GM18505 (cell line): ENCODE results near the gene KCNK15.

ENCODE experiments used
- ATAC-seq: cut with Tn5 transposase; IDR thresholded peaks from one replicate; pipeline ENCODE4 v1.9.1; 2021; ENCODE audit not compliant: unreplicated experiment
- POLR2A ChIP-seq: IDR thresholded peaks from 4 replicates; pipeline ENCODE4 v1.6.1; 2011; ENCODE audit warnings: borderline replicate concordance; ENCODE audit not compliant: insufficient read depth, insufficient read length; ENCODE audit errors: extremely low read depth

KCNK15 gene

DNA sequence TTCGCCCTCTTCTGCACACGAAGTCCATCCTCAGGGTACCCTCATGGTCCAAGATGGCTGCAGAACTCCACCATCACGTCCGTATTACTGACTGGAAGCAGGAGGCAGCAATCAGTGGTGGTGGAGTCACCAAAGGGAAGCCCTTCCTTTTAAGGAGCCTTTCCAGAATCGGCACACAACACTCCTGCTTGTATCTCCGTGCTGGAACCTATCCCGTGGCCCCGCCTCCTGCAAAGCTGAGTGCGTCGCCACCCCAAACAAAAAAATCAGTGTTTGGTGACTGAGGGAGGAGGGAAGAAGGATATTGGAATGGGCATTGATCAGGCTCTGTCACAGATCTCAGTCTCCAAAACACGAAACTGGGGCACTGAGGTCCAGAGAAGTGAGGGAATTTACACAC lies 36.3 kb upstream of the KCNK15 start:
- no peak for TF ChIP-seq POLR2A
- ATAC-seq = no peak

DNA sequence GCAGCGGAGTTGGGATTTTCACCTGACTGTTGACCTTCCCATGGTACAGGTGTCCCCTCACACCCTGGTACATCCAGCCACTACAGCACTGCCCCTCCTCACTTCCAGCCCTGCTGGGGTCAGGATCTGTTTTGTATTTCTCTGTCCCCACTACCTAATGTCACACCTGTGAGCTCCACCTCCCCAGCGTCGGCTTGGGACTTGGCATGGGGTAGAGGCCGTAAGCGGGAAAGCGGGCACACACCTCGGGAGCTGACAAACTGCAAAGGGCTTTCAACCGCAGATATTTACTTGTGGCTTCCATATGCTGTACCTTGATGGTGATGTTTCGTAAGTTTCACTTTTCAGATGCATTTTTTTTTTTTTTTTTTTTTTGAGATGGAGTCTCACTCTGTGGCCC lies 35.9 kb upstream of the KCNK15 start:
- no peak for ATAC-seq
- TF ChIP-seq POLR2A = no peak

DNA sequence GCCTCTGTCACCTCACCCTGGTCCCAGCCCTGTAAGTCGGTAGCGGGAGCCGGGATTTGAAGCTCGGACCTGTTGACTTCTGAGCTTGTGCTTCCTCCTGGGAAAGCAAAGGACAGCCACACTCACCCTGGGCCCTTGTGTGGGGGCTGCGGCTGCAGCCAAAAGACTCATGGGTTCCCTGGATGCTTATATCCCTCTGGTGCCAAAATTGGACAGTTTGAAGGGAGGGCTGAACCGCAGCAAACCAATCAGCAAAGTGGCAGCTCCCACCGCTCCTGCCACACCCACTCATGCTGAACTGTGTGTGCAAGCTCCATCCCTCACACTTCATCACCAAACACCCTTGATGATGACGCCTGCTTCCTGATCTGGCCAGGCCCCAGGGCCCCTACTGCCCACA lies 34.4 kb upstream of the KCNK15 start:
- no peak for ATAC-seq
- TF ChIP-seq POLR2A = no peak

DNA sequence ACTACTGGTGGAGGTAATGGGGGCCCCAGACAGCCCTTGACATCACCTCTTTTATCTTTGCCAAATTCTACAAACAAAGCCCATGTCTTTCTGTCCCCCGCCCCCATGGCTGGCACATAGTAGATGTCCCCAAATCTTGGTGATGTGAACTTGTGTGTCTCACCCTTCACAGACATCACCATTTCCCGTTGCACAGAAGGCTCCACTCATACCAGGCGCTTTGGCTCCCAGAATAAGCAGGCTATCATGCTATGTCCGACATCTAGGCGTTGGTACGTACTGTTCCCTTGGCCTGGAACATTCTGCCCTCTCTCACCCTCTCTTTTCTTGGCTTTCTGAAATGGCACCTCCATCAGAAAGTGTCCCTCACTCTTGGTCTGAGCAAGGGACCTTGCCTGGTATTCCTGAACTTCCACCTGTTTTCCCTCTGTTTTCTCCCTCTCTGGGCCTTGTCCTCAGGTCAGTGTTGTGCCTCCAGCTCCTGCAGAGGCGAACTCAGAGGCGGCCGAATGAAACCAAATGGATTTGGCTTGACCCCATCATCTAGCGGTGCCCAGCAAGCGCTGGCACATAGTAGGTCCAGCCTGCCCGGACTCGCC lies 31.5 kb upstream of the KCNK15 start:
- no peak for ATAC-seq
- no peak for TF ChIP-seq POLR2A

DNA sequence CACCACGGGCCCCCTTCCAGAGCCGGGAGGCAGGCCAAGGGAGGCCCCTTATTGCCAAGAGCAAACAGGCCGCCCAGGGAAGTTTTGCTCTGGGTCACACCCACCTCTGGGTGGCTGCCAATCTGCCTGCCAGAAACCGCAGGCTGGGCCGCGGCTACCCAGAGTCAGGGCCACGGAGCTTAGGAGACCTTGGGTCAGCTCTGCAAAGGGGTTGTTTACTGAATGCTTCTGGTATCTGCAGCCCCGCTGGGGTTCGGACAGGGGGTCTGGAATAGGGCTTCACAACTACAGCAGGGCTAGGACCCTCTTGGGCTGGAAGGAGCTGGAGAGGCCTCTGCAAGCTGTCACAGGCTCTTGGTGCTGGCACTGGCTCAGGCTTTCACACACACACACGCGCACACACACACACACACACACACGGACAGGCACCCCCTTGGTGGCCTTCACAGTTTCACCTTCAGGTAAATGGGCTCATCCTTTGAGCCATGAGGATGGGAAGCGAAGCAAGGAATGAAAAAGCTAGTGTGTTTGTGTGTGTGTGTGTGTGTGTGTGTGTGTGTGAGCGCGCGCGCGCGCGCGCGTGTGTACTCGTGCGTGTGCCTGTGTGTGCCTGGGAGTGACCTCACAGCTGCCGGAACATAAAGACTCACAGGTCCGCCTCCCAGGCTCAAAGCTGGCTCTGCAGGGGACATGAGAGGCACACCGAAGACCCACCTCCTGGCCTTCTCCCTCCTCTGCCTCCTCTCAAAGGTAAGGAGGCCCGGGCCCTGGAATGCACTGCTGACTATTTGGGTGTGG lies 30.8 kb upstream of the KCNK15 start, which contains the start of gene CCN5:
TSS of gene CCN5 (plus strand) at position 669 of the 798 bp plus-strand sequence. CDS start at position 691, 22 bp downstream.
- no peak for TF ChIP-seq POLR2A
- no peak for ATAC-seq

DNA sequence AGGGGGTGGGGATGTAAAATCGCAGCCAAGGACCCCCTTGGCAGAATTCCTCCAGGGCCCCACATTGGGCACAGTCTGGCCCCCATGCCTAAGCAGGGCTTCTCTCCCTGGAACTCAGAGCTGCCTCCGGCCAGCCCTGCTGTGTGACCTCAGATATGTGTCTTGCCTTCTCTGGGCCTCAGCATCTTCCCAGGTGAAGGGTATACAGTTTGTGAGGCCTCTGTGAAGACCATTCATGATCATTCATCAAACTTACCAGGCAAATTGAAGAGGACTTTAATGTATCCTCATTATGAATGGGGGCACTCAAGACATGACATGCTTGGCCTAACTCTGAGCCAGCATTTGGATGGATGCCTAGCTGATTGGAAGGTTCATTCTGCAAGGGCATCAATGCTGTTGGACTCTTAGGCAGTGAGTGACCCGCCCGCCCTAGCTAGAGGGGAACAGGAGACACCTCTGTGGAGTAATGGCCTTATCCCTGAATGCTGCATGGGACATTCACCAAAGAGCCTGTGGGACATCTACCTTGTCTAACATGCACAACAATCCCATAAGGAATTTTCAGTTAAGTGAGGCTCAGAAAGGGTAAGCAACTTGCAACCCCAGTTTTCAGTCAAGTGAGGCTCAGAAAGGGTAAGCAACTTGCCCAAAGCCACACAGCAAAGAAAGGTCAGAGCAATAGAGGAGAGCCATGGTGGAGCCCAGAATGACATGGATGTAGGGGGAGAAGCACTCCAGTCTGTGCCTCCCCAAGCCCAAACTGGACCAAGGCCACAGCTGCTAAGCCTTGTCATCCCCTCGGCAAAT lies 30.0 kb upstream of the KCNK15 start:
- no peak for TF ChIP-seq POLR2A
- ATAC-seq = no peak

DNA sequence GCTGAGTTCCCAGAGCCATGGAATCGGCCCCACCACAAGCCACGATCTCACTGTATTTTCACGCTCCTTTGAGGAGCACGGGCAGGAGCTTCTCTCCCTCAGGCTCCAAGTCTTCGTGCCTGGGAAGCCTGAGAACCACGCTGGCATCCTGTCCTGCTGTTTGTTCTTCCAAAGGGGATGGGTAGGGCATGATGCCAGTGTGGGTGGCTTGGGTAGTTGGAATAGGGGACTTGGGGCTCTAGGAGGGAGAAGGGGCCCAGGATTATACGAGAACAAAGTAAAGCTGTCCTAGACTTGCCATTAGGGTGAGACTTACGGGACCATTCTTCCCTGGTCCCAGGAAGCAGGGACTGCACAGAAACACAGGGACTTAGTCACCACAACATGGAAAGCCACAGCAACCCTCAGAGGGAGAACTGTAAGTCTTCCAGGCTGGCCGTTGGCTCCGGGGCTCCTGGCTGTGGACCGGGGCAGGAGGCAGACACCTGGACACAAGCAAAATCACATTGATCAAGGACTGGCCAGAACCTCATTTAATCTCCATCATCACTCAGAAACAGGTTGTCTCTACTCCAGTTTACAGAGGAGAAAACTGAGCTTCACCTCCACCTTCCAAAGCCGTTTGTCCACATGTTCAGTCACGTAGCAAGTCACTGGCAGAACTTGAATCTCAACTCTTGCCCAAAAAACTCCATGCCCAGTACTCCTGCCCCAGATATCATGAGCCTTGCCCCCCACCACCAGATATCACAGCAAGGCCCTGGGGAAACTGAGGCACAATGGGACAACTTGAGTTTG lies 29.2 kb upstream of the KCNK15 start:
- ATAC-seq = no peak
- no peak for TF ChIP-seq POLR2A

DNA sequence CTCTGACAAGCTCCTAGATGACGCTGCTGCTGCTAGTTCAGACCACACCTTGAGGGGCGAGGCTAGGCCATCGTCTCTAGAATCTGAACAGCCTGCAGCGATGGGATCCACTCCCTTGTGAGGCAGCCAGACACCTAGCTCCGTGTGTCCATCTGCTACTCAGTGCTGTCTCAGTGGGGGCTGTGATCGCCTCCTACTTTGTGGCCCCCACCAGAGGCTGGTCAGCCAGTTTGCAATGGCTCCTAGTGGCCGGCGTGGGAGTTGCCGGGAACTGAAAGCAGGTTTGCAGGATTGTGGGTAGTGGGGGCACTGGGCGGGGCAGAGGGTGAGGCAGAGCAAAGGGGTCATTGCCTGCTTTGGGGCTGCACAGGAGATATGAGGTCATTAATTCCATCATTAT lies 27.7 kb upstream of the KCNK15 start:
- no peak for TF ChIP-seq POLR2A
- ATAC-seq = no peak

DNA sequence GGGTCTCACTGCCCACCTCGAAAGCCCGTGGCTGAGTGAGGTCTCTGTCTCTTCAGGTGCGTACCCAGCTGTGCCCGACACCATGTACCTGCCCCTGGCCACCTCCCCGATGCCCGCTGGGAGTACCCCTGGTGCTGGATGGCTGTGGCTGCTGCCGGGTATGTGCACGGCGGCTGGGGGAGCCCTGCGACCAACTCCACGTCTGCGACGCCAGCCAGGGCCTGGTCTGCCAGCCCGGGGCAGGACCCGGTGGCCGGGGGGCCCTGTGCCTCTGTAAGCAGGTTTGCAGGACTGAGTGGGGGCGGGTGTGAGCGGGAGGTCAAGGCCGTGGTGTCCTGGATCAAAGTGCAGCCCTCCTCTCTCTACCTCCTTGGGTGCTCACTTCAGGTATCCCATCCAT lies 25.8 kb upstream of the KCNK15 start:
- TF ChIP-seq POLR2A = no peak
- no peak for ATAC-seq

DNA sequence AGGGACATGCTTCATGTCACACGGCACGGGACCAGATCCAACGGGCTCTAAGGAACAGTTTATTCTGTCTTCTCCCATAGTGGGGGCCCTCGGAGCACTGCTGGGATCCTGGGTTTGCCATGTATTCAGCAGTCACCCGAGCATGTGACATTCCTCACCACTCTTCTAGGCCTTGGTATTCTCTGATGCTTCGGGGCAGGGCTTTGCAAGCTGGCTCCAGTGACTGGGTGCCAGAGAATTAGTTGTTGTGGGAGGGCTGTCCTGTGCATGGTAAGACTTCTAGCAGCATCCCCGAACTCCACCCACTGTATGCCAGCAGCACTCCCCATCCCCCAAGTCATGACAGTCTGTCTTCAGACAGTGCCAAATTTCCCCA lies 25.1 kb upstream of the KCNK15 start:
- no peak for ATAC-seq
- no peak for TF ChIP-seq POLR2A

DNA sequence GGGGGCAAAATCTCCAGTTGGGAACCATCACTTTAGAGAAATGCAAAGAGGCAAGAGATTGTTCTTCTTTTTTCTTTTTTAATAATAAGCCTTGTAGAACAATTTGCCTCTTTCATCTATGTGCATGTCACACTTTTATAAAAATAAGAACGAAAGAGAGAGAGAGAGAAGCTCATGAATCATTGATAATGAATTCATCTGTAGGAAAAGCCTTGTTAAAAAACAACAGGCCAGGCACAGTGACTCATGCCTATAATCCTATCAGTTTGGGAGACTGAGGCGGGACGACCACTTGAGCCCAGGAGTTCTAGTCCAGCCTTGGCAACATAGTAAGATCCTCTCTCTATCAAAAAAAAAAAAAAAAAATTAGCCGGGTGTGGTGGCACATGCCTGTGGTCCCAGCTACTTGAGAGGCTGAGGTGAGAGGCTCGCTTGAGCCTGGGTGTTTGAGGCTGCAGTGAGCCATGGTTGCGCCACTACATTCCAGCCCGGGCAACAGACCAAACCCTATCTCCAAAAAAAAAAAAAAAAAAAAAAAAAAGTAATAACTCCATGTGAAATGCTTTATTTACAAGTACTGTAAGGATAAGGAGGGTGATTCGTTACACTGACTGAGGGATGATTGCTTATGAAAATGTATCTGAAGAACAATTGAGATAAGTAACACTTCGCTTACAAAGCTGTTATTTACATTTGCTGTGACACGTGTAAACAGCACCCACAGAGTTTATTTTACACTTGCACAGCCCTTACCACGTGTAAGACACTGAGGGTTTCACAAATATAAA lies 24.5 kb upstream of the KCNK15 start:
- TF ChIP-seq POLR2A = no peak

DNA sequence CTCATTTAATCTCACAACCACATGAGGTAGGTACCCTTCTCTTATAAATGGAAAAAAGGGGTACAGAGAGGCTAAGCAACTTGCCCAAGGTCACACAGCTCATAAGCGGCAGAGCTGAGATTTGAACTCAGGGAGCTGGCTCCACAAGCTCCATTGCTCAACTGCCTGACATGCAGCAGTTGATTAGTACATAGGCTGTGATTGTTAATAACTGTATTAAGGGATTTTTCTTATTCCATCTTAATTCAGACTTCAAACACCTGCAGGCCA lies 23.9 kb upstream of the KCNK15 start:
- ATAC-seq = no peak
- no peak for TF ChIP-seq POLR2A

More for the DNA sequence above, 24.5 kb upstream of the KCNK15 start:
- no peak for ATAC-seq

DNA sequence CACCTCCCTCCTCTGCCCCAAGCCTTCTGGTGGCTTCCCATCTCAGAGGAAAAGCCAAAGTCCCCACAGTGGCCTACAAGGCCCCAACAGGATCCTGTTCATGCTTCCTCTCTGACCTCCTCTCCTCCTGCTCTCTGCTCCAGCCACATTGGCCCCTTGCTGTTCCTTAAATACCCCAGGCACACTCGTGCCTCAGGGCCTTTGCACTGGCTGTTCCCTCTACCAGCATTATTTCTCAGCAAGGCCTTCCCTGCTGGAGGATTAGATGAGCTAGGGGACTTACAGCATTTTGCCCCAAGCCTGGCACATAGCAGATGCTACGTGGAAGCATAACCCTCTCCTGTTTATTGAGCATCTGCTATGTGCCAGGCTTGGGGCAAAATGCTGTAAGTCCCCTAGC lies 22.7 kb upstream of the KCNK15 start:
- TF ChIP-seq POLR2A = no peak
- no peak for ATAC-seq

DNA sequence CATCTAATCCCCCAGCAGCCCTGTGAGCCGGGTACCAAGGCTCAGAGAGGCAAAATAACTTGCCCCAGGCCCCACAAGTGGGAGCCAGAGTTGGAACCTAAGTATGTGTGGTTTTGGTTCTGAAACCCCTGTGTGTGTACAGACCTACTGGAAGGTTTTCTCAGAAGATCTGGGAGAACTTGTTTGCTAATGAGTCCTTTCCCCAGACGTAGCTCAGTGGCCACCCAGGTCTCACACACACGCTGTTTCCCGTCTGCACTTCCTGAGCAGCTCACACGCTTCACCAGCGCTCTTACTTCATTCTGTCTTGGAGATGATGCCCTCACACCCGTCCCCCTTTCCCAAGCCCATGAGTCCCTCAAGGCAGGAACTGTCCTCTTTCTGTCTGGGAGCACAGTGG lies 22.3 kb upstream of the KCNK15 start:
- no peak for ATAC-seq
- no peak for TF ChIP-seq POLR2A
